ENCODE results near the gene CENPX.

The CENPX gene

DNA sequence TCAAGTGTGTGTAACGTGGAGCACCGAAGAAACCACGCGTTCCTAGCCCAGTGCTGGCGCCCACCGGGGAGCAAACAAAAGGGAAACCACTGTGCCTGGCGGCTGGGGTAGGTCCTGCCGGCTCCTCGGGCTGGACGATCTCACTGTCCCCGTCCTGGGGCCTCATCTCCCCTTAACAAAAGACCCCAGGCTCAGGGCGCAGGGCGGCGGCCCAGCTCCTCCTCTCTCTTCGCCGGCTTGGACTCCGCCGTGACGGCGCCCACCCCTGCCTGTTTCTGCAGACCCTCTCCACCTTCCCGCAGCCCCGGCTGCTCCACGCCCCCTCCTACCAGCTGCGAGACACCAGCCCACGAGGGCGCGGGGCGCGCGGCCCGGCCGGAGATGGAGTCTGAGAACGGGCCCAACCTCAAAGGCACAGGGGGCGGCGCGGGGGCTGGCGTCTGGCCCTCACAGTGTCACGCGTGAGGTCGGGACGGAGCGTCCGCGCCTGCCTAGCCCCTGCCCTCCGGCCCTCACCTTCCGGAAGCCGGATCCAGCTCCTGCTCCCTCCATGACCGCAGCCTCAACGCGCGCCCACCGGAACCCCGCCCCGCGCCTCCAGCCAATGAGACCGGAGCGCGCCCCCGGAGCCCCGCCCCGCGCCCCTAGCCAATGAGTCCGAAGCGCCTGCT, at the start of gene CENPX:
Gene CENPX, minus strand, starts transcription at position 569 of the 671 bp plus-strand sequence. Its CDS starts 17 bp downstream, at position 552.
- no peak for DNase-seq

GRCh38 chr17:82070611-82071010, 47.9 kb upstream of the CENPX start:
- no peak for DNase-seq

DNA sequence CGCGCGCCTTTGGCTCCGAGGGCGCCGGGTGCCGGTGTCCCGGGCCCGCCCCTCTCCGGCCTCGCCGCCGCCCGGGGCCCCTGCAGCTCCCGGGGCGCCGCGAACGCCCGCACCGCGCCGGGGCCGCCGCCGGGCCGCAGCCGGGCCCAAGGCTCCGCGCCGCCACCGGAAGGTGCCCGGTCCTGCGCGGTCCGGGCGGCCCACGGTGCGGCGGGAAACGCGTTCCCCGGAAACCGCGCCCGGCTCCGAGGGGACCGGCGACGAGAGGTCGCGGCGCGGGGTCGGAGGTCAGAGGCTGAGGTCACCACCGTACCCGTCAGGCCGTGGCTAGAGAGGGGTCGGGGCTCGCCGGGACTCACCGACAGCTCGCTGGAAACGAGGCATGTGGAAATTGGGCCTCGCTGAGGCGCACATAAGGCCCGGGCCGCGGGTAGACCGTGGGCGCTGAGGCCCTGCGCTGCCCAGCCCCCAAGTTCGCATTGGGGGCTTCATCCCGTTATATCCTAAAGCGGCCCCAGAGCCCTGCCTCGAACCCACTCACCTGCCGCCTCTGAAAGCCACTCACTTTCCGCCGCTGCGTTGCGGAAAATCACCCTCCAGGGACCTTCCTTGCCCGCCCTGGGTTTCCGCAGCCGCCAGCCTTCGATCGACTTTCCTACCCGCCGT, 43.1 kb upstream of the CENPX start, which contains the start of gene DUS1L:
Gene DUS1L, minus strand, starts transcription at position 167 of the 666 bp plus-strand sequence. CDS start 745 bp downstream, outside the sequence.
- DNase-seq, result no peak

GRCh38 chr17:82065193-82065637, 42.5 kb upstream of the CENPX start:
- no peak for DNase-seq

DNA sequence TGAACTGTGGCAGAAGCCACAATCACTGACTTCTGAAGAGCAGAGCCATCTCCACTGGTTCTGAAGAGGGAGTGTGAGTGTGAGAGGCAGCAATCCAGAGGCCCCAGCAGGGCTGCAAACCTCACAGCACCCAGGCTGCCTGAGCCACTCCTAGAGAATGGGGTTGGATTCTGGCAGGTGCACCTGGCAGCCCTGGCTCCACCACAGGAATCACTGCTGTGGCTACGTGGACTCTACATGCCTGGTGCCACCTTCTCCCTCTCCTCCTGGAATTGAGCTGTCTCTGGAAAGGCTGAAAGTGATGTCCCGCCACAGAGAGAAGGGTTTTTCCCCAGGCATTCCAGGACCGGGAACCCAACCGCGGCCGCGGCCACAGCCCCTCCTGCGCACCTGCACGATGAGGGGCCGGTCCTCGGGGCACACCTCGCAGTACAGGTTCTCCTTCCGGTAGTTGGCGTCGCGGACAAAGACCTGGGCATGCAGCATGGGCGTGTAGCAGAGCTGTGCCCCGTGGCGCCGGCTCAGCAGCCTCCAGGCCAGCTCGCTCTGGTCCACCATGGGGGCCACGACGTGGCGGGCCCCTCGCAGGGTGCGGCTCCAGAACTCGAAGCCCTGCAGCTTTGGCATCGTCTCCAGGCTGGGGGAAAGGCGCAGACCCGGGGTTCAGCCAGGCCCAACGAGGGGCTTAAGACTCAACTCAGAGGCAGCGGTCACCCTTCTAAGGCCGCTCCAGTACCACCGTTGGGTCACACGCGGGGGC, 41.9 kb upstream of the CENPX start:
- no peak for DNase-seq

DNA sequence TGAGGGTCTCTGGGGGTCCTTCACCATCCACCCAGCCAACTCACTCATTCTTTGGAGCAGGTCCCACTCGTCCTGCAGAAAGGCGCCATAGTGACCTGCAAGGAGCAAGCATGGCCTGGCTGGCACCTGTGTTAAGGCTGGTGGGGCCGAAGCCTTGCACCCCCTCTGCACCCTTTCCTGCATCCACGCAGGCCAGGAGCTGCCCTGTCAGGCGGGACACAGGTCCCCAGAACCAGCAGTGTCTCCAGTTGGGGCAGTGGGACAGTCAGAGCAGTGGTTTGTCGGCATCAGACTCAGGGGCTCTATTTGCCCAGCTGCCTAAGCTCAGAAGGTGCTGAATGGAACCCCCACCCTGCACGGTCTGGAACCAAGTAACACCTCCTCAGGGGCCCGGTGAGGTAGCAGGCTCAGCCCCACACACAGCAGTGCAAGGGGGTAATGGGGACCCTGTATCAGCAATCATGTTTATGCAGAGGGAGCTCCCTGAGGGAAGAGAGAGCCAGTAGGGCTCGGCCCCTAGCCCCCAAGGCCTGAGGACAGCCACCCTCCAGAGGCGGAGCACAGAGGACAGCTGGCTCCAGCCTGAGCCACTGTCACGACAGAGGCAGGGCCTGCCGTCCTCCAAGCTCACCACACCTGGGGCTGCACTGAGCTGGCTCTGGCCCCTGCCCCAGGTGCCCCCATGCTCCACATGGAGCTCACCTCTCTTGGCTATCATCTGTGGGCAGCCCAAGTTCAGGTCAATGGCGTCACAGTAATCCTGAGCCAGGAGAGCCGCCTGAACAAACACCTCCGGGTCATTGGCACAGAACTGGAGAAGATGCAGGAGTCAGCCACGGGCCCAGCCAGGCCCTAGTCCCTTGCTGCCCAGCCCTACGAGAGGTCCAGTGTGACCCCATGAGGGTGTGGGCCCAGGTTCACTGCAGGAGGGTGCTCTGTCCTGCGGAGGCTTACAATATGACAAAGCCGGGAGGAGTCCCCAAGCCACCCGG, 41.0 kb upstream of the CENPX start:
- DNase-seq, result no peak

DNA sequence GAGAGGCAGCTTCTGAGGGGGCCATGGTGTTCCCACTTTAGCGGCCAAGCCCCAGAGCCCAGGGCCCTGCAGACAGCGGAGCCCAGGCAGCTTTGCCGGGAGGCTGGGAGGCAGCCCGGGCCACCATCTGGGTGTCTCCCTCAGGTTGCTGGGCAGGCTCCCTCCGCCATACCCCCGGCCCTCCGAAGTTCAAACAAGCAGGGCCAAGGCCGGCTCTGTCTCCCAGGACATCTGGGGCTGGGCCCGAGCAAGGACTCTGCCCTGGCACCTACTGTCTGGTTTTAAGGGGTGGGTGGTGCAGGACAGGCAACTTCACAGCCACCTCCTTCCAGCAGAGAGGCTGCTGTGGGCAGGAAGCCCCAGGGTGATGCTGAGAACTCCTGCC, 40.3 kb upstream of the CENPX start:
- no peak for DNase-seq

GRCh38 chr17:82062076-82062983, 39.7 kb upstream of the CENPX start:
- no peak for DNase-seq

DNA sequence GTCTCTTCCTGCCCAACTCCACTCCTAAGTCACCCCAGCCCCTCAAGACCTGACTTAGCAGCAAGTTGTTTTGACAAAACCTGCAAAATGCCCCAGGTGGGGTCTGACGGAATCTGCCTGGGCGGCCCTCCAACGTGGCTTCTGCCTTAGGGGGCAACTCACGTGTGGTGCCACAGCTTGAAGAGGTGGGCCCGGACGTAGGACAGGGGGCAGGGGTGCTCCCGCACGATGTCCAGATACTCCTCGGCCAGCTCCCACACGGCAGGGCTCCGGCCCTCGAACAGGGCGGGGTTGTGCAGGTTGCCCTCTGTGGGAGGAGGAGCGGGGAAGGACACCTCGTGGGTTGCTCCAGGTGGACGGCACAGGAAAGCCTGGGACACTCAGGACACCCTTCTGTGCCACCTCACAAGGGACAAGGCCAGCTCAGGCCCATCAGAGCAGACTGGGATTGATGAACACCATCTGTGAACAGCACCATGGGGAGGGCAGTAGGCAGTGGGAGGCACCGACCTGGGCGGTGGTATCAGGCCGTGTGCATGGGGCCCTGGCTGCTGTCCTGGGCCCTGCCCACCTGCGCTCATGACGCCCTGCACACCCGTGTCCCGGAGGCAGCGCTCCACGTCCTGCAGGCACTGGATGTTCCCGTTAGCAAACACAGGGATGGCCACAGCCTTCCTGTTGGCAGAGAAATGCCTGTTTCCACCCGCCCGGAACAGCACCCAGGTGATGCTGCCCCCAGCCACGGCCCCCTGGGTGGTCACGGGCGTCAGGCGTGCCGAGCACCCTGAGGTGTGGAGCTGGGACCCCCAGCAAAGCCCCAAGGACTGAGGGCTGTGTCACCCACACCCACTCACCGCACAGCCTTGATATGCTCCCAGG, 38.6 kb upstream of the CENPX start:
- no peak for DNase-seq

DNA sequence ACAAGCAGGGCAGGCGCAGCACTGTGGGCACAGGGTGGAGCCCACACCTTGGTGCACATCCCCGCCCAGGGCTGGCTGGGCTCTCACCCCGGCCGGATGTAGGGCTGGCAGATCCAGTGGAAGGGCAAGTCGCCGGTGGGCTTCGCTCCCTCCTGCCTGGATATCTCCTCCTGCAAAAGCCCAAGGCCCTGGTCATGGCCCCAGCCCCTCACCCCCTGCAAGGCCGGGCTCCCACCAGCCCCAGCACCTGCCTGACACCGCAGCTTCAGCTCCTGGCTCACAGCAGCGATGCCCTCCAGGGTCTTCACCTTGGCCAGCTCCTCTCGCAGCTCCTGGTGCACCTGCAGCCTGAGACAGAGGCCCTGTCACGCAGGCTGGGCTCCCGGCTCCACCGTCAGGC, 37.9 kb upstream of the CENPX start:
- no peak for DNase-seq

GRCh38 chr17:82060001-82060380, 37.3 kb upstream of the CENPX start:
- DNase-seq, result no peak

DNA sequence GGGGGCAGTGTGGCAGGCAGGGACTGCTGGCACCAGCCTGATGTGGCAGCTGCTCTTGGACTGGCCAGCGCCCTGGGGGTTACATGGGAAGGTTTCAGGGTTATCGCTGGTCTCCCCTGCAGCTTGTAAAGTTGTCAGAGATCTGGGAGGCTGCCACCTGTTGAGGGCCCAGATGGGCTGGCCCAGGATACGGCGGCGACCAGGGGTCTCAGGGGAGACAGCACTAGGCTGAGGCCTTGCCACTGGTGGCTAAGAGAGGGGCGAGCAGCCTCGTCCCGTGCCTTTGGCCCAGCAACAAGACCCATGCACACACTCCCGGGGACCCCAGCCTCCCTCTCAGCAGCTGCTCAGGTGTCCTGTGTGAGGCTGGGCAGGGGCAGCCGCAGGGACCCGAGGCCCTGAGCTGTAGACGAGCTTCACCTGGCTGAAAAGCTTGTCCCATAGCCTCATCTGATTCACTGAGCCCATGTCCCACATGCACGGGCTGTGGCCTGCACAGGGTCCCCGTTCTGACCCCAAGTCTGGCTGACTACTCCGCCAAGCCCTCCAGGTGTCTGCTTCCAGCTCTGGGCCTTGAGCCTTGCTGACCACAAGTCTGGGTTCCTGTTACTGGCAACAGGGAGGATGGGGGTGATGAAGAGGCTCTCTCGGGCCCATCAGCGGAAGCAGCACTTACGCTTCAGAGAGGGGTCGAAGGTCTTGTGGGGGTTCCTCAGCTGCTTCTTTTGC, 36.8 kb upstream of the CENPX start:
- DNase-seq, result no peak

DNA sequence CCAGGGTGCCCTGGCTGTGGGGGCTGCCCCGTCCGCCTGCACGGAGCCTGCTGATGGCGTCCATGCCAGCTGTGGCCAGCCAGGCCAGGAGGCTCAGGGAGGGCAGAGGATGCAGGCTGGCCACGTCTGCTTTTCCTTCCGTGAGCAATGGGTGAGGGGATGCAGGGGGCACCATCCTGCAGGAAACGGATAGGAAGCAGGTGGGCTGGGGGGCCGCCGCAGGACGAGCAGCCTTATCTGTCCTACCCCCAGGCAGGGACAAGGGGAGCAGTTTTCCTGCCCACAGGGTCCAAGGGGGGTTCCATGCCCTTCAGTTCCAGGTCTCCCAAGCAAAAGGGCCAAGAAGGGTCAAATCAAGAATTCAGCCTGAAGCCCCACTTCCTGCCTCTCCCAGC, 36.2 kb upstream of the CENPX start:
- DNase-seq, result no peak

DNA sequence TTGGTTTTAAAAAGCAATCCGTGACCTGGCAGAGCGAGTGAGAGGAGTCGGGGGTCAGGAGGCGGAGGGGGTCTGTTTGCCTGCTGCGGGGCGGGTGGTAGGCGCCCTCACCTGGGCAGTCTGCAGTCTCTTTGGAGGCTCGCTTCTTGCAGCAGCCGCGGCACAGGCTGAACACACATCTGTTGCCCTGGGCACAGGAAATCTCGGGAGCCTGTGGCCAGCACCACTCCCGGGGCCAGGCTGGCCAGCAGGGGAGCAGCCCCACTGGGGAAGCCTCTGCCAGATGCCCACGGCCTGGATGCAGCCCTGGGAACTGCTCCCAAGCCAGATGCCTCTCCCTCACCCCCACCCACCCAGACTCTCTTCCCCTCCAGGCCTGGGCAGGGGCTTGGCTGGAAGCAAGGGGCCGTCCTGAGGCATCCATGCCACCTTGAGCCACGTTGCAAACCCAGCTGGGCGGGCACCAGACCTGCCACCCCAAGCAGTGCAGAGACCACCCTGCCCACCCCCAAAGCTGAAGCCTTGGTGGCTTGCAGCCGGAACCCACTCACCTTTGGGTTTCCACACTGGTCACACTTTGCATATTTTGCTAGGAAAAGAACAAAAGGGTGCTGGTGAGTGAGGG, 35.7 kb upstream of the CENPX start:
- no peak for DNase-seq

DNA sequence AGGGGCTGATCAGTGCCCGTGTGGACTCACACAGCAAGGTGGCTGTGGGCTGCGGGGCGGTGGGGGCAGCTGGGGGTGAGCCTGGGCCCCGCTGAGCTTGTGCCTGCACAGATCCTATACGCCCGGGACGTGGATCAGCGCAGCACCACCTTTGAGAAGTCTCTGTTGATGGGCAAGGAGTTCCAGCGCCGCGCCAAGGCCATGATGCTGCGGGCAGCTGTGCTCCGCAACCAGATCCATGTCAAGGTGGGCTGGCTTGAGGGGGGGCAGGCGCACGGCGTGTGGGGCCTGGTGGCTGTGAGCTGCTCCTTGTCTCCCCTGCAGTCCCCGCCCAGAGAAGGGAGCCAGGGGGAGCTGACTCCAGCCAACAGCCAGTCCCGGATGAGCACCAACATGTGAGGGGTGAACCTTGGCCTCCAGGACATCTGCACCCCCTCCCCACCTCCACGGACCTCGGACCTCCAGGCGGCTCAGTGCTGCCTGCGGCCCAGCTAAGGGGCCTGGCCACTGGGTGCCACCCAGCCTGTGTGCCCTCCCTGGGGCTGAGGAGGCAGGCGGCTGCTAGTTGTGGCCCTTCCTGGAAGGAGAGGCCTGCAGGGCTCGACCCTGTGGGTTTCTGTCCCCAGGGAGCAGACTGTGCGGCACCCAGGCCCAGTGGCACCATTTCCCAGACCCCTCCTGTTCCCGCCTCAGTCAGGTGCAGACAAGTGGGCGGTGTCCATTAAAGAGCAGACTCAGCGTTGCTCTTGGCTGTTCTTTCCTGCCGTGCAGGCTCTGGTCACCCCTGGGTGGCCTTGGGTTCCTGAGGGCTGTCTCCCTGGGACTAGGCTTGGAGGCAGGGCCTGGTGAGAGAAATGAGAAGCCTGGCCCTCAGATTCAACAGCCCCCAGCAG, 34.3 kb upstream of the CENPX start:
- no peak for DNase-seq

DNA sequence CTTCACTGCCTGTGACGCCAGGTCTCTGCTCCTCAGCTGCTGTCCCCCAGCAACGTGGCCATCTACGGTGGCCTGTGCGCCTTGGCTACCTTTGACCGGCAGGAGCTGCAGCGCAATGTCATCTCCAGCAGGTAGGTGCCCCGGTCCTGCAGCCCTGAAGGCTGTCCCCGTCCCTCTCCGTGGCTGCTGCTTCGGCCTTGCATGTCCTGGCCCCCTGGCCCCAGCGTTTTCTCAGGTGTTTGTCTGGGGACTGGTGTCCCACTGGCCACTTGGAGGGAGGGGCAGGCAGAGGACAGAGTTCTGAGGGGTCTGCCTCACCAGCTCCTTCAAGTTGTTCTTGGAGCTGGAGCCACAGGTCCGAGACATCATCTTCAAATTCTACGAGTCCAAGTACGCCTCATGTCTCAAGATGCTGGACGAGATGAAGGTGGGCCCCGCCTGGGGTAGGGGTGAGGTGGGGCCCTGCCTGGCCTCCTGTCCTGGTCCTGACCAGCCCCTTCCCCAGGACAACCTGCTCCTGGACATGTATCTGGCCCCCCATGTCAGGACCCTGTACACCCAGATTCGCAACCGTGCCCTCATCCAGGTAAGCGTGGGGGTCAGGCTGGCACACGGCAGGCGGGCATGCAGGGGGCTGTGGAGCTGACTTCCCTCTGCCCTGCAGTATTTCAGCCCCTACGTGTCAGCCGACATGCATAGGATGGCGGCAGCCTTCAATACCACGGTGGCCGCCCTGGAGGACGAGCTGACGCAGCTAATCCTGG, 33.5 kb upstream of the CENPX start:
- DNase-seq, result no peak

Measured in NCI-H1105 (cell line).